H1 (cell line): Measurements from ENCODE around the gene ADGB.

Experiments
- EZH2 ChIP-seq: fragments of 200-600 bp; sonication (generic); IDR thresholded peaks from 2 replicates; pipeline ENCODE4 v1.7.1; 2012; ENCODE audit warnings: low read depth, mild to moderate bottlenecking, moderate library complexity, low read length, inconsistent platforms; ENCODE audit not compliant: severe bottlenecking
- RAD21 ChIP-seq, 2 experiments: IDR thresholded peaks in 1 of 2; conservative IDR thresholded peaks in 1 of 2; 2 replicates each; pipeline ENCODE4 v1.6.1; 2011; ENCODE audit warnings: low read depth in 2 of 2, low read length in 2 of 2, improper control_type of control experiment in 1 of 2, inconsistent platforms in 1 of 2, mild to moderate bottlenecking in 1 of 2, moderate library complexity in 1 of 2
- RFX5 ChIP-seq: IDR thresholded peaks from 2 replicates; pipeline ENCODE4 v1.6.1; 2011; ENCODE audit warnings: low read depth, low read length, improper control_type of control experiment, borderline replicate concordance
- TF ChIP-seq, protein P1 (sequence below), 3 experiments: IDR thresholded peaks; 1 replicate in 2 of 3; 2 replicates in 1 of 3; pipeline versions ENCODE4 v1.5.1 to v1.6.1; 2011; ENCODE audit warnings: low read length in 3 of 3, mild to moderate bottlenecking in 3 of 3, inconsistent platforms in 2 of 3, low read depth in 1 of 3, moderate library complexity in 1 of 3; ENCODE audit not compliant: insufficient read depth in 1 of 3; ENCODE audit errors: control extremely low read depth in 1 of 3

DNA sequence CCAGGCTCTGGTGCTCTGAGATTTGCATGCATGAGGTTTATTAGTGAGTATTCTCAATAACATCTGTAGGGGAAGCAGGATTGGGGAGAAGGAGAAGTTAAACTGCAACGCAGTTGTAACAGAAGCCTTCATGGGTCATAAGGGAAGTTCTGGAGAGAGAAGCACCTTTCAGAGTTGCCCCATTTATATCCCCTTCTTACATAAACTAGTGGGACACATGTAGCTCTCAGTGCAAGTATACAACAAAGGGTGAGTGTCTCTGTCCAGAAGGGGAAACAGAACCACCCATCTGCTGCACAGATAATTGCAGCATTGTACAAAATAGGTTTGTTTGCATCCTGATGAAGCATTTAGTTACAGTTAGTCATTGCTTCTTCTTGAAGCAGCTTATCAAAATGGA lies 4.3 kb upstream of the ADGB start:
- TF ChIP-seq, protein P1, sequence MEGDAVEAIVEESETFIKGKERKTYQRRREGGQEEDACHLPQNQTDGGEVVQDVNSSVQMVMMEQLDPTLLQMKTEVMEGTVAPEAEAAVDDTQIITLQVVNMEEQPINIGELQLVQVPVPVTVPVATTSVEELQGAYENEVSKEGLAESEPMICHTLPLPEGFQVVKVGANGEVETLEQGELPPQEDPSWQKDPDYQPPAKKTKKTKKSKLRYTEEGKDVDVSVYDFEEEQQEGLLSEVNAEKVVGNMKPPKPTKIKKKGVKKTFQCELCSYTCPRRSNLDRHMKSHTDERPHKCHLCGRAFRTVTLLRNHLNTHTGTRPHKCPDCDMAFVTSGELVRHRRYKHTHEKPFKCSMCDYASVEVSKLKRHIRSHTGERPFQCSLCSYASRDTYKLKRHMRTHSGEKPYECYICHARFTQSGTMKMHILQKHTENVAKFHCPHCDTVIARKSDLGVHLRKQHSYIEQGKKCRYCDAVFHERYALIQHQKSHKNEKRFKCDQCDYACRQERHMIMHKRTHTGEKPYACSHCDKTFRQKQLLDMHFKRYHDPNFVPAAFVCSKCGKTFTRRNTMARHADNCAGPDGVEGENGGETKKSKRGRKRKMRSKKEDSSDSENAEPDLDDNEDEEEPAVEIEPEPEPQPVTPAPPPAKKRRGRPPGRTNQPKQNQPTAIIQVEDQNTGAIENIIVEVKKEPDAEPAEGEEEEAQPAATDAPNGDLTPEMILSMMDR (IDR thresholded peaks at IDR 0.05; ENCODE audit: control extremely low read depth in 1 of 3, insufficient read depth in 1 of 3, low read depth in 1 of 3, low read length in 3 of 3) = no peak
- TF ChIP-seq EZH2 = no peak
- no peak for TF ChIP-seq RAD21 (IDR thresholded peaks at IDR 0.05 in 1 of 2, conservative IDR thresholded peaks at IDR 0.05 in 1 of 2; ENCODE audit: low read depth in 2 of 2, low read length in 2 of 2)
- no peak for TF ChIP-seq RFX5
